NCI-H1105 treated with DMSO at 0.1 percent for 48 hours (cell line): Measurements from ENCODE around the gene CNTNAP4.

Experiments used
- DNase-seq: peaks from one replicate; lab custom pipeline; 2025; lab: John Stamatoyannopoulos, UW

The CNTNAP4 gene

GRCh38 chr16:76490036-76490639 is 212.9 kb downstream of the CNTNAP4 start:
- no peak for DNase-seq

- DNase-seq, result no peak
Observed at GRCh38 chr16:76500006-76500405, 222.8 kb downstream of the CNTNAP4 start.

DNA sequence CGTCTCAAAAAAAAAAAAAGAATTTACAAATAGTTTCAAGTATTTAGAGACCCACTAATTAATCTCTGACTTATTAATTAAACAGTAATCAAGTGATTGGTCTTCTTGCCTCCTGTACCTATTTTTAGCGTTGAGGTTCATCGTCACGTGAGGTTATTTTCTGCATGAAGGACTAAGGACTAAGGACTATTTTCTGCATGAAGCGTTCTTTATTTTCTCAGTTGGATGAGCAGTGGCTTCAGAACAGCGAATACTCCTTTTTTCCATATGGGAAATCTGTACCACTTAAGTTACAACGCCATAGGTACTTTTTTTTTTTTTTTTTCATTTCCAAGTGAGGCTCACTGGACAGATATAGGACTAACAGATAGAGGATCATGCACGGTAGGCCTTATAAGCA is 224.9 kb downstream of the CNTNAP4 start:
- DNase-seq, result no peak

- no peak for DNase-seq
Observed at GRCh38 chr16:76502555-76502954, 225.4 kb downstream of the CNTNAP4 start.

DNA sequence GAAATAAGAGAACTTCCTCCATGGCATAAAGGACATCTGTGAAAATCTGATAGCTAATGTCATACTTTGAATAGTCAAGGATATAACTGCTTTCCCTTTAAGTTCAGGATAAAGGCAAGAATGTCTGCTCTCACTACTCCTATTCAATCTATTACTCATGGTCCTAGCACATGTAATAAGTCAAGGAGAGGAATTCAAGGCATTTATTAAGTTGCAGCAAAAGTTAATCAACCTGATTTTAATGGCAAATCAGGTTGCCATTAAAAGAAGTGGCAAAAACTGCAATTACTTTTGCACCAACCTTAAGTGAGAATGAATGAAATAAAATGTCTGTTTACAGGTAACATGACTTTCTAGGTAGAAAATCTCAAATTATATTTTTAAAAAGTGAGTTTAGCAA is 225.9 kb downstream of the CNTNAP4 start:
- DNase-seq, result no peak

DNA sequence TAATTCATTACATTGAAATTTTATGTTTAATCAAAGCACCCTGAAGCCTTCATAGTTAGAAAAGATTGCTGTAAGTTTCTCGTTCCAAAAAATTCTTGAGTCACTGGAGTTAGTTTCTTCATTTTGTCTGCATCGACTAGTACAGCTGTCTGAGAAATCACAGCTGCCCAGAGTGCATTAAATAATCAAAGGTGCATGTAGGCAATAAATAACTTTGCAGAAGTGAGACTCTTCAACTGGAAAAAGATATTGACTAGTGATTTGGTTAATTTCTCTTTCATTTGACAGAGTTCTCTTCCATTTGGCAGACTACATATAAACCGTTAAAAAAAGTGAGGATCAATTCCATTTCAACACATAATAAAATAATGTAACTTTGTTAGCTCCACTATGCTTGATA is 234.0 kb downstream of the CNTNAP4 start:
- no peak for DNase-seq

DNA sequence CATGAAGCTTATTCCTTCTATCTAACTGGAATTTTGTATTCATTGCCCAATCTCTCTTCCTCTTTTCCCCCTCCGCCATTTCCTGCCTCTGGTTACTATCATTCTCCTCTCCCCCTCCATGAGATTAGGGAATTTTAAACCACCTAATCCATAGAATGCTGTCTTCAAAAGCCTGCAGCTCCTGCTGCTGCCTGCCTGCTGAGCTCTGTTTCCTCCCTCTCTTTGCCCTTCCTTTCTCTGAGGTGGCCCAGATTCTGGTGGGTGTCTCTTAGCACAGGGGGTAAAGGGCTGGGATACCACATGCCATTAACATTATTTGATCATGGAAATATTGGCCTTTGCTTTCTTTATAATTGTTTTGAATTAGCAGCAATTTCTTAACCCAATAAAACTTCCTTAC is 241.6 kb downstream of the CNTNAP4 start:
- no peak for DNase-seq

GRCh38 chr16:76524356-76524755 is 247.2 kb downstream of the CNTNAP4 start:
- no peak for DNase-seq

DNA sequence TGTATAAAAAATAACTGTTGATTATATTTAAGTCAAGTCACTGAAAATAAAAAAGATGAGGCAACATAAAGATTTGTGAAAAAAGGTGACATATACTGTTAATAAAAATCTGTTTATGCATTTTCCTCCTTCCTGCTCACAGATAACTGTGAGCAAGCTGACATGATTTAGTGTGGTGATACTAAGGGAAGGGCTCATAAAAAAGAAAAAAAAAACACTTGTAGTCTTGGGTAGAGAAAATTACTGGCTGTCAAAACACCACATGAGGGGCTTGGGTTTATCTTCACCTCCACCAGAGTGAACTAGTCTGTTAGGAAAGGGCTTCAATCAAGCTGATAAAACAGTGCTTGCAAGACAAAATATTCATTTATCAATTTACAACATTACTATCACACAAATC is 247.6 kb downstream of the CNTNAP4 start:
- DNase-seq, result no peak

DNA sequence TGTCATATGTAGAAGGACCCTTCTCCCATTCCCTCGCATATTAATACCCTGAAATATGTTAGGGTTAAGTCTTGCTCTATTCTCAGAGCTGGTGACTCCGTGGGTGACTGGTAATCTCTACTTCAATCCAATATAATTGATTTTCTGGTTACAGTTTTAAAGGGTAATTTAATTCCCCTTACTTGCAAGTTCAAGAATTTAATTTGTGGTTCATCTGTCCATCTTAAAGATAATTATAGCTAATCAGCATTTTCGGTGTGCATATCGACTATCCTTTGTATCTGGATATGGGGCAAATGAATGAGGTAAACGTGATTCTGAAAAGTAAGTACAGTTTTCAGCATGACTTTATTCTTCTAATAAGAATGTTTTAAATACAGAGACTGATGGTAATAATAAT is 250.0 kb downstream of the CNTNAP4 start:
- DNase-seq, result no peak

DNA sequence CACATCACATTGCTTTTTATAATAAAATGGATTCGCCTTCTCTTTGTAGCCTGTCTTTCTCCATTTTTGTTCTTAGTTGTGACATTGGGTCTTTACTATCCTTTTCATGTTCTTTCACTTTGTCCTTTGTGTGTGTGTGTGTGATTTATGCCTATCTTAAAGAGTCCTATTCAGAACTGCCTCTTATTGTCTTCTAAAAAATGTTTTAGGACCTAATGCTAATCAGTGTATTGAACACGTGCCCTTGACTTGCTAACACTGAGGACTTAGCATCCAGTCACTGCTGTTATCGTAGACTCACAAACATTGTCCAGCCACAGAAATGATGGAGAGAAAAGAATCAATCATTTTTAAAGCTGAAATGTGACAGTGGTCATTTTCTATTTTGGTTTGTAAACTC is 251.9 kb downstream of the CNTNAP4 start:
- no peak for DNase-seq

DNA sequence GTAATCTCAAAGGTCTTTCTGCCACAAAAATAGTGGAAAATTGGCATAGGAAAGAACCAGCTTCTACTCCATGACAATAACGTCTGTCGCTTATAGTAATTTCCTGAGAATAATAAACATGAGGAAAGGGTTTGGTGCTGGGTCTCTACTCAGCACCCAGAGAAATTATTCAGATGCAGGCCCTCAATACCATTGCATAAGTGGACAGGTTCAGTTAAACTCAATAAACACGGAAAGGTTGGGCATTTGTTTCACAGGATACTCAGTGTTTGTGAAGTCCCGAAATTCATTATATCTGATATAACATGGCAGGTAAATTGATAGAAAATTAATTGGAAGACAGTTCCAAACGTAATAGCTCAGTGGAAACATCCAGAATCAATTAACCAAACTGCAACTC is 254.0 kb downstream of the CNTNAP4 start:
- DNase-seq, result no peak

- DNase-seq, result no peak
Observed at GRCh38 chr16:76532188-76532973, 255.2 kb downstream of the CNTNAP4 start.

DNA sequence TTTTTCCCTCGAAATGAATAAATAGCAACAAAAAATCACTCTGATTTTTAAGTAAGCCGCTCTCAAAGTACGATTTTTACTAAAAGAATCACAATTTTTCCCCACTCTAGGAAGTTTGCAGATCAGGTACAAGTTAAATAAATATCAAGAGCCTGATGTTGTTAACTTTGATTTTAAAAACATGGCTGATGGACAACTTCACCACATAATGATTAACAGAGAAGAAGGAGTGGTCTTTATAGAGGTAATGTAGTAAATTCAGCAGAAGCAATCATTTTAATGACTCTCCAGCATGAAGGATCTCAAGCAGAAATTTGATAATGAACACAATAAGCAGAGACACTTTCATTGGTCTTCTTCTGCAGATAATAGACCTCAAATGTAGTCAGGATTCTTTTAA is 262.4 kb downstream of the CNTNAP4 start:
- DNase-seq, result no peak

DNA sequence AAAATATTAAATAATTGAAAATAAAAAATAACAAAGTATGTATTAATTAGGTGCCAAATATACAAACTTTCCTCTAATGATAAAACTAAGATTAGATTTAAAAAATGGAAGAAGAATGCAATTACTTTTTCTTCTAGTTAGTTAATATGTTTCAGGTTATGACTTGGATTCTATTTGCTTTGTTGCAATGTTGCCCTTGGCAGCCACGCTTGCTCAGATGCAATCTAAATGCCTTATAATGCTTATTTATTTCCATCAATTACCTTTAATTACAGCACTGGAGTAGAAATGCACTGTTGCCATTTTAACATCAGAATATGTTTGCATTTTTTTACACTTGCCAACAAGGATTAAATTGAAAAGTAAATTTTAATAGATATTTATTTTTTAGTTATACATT is 263.9 kb downstream of the CNTNAP4 start:
- DNase-seq, result no peak

- no peak for DNase-seq
Observed at GRCh38 chr16:76565542-76565941, 288.3 kb downstream of the CNTNAP4 start.

DNA sequence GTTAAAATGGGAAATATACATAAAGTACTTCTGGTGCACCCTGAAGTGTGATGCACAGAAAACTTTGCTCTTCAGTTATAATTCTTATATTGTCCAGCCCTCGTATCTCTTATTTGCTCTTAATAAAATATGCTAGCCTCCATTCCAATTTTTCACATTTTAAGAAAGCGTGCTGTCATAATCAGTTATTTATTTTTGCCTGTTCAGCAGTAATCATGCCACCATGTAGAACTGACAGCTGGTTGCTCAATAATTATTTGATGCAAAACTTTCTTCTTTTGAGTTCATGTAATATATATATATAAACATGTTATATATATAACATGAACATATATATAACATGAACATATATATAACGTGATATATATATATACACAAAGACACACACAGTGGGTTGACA is 294.6 kb downstream of the CNTNAP4 start:
- no peak for DNase-seq

- DNase-seq, result no peak
Observed at GRCh38 chr16:76573281-76573680, 296.1 kb downstream of the CNTNAP4 start.

GRCh38 chr16:76574651-76575050 is 297.4 kb downstream of the CNTNAP4 start:
- DNase-seq, result no peak

GRCh38 chr16:76576526-76576925 is 299.3 kb downstream of the CNTNAP4 start:
- DNase-seq, result no peak

DNA sequence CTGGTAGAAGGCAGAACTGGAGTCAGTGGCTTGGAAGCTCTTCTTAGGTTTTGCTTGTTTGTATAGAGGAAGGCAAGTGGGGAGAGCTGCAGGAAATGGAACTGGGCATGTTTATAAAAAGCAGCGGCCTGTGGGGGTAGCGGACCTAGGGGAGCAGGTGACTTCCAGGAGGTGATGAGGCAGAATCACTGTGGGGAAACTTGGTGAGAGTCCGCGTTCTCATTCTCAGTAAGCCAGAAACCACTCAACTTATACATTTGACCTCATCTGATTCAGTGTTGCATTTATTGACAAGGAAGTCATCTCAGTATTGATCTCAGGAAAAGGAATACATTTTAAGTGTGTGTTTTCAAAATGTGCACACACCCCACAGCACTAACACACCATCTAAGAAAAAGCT is 299.8 kb downstream of the CNTNAP4 start:
- DNase-seq, result no peak

GRCh38 chr16:76579277-76579922 is 302.2 kb downstream of the CNTNAP4 start:
- DNase-seq, result no peak

GRCh38 chr16:76583466-76583865 is 306.3 kb downstream of the CNTNAP4 start:
- peak; percentile 93 for DNase-seq
